HG02852 (cell line): ENCODE data around the gene TUBB8.
"Not testable (repeated sequence)": the region's sequence is repeated elsewhere in the genome, so short reads cannot be mapped to it uniquely, and the experiment has no call there.

ENCODE experiments used
- ATAC-seq: cut with Tn5 transposase; IDR thresholded peaks from one replicate; pipeline ENCODE4 v1.9.1; 2021; ENCODE audit warnings: mild to moderate bottlenecking, moderate library complexity; ENCODE audit not compliant: unreplicated experiment

Gene TUBB8

DNA sequence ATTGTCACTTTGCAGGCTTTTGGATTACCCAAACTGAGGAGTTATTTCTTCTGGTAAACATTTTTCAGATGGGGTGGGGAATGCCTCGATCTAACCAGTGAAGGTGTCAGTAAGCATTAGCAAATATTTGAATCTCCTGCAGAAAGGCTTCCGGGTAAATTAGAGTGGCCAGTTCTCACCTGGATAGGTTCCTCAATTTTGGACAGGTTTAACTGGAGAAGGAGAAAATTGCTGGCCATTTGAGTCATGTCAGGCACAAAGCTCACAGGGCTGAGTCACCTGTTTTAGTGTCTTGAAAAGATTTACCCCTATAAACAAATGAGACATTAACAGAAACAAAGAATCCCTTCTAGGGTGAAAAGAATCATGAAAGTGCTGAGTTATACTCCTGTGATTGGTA lies 830 bp upstream of the TUBB8 start:
- ATAC-seq = not testable (repeated sequence)

DNA sequence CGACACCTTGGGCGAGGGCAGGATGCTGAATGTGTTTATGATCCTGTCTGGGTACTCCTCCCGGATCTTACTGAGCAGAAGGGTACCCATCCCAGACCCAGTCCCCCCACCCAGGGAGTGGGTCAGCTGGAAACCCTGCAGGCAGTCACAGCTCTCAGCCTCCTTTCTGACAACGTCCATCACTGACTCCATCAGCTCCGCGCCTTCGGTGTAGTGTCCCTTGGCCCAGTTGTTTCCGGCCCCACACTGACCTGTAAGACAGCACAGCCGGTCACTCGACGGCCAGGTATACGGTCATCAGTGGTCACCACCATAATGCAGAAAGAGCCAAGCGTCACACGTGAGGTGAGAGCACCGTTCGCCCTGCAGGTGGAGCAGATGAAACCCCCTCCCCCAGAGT lies 1.2 kb downstream of the TUBB8 start:
- not testable (repeated sequence) for ATAC-seq

DNA sequence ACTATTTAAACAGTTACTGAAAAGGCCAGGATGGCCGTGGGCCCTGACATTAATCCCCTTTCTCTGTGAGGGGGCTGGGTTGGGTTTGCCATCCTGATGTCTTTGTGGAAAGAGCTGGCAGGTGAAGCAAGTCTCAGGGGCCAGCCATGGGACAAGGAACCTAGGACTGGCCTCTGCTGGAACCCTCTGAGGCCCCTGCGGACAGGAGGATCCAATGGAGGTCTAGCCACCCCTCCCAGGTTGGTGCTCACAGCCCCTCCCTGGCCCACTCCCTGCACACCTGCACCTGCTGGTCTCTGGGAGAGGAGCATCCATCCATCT lies 35.8 kb downstream of the TUBB8 start:
- not testable (repeated sequence) for ATAC-seq

DNA sequence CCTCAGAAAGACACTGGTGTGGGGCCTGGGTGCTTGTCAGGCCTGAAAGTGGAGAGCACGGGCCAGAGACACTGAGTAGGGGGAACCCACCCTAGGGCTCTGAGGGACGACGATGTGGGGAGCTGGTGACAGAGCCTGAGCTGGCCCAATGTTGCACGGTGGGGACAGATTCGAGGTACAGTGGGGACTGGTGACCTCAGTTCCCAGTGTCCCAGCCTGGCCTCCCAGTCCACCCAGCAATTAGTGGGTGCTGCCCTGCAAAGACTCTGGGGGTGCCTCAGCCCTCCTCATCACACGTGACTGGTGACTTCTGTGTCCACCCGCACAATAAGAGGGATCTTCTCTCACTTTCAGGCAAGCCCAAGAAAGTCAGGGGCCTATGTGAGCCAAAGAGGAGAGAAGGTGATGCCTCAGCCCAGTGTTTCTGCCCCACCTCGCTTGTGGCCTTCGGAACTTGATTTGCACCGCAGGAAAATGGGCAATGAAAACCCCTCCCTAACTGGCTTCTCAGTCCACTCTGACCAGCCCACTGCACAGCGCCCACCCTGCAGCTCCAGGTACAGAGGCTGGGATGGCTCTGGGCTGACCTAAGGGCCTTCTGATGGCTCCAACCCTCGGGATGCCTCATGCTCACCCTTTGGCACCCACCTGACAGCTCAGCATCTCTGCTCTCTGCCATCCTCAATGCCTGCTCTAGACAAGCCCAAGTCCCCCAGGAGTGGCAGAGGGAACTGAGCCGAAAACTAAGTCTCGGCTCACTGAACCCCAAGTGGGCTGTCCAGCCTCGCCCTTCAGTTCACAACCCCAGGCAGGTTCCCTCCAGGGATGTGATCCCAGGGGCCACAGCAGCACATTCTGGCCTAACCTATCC lies 36.4 kb downstream of the TUBB8 start:
- ATAC-seq = not testable (repeated sequence)

DNA sequence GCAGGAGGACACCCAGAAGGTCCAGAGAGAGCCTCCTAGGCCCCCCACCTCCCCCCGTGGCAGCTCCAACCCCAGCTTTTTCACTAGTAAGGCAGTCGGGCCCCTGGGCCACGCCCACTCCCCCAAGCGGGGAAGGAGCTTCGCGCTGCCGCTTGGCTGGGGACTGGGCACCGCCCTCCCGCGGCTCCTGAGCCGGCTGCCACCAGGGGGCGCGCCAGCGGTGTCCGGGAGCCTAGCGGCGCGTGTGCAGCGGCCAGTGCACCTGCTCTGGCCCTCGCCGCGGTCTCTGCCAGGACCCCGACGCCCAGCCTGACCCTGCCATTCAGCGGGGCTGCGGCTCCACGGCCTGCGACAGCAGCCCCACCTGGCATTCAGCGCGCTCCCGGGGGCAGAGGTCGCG lies 37.8 kb downstream of the TUBB8 start:
- ATAC-seq = not testable (repeated sequence)

DNA sequence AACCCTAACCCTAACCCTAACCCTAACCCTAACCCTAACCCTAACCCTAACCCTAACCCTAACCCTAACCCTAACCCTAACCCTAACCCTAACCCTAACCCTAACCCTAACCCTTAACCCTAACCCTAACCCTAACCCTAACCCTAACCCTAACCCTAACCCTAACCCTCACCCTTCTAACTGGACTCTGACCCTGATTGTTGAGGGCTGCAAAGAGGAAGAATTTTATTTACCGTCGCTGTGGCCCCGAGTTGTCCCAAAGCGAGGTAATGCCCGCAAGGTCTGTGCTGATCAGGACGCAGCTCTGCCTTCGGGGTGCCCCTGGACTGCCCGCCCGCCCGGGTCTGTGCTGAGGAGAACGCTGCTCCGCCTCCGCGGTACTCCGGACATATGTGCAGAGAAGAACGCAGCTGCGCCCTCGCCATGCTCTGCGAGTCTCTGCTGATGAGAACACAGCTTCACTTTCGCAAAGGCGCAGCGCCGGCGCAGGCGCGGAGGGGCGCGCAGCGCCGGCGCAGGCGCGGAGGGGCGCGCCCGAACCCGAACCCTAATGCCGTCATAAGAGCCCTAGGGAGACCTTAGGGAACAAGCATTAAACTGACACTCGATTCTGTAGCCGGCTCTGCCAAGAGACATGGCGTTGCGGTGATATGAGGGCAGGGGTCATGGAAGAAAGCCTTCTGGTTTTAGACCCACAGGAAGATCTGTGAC lies 38.7 kb downstream of the TUBB8 start:
- not testable (repeated sequence) for ATAC-seq
